Activated effector memory CD4-positive, alpha-beta T cell treated with Interleukin-2 at 50 U/mL for 16 hours (primary cell): Measurements from ENCODE around the gene TMEM39A.
A peak's percentile ranks its signal among the peaks of the same experiment; 100 is the strongest.

Experiments
- DNase-seq: peaks from one replicate; pipeline ENCODE4 v3.0.0-alpha.2; 2020

TMEM39A gene, protein sequence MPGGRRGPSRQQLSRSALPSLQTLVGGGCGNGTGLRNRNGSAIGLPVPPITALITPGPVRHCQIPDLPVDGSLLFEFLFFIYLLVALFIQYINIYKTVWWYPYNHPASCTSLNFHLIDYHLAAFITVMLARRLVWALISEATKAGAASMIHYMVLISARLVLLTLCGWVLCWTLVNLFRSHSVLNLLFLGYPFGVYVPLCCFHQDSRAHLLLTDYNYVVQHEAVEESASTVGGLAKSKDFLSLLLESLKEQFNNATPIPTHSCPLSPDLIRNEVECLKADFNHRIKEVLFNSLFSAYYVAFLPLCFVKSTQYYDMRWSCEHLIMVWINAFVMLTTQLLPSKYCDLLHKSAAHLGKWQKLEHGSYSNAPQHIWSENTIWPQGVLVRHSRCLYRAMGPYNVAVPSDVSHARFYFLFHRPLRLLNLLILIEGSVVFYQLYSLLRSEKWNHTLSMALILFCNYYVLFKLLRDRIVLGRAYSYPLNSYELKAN

DNA sequence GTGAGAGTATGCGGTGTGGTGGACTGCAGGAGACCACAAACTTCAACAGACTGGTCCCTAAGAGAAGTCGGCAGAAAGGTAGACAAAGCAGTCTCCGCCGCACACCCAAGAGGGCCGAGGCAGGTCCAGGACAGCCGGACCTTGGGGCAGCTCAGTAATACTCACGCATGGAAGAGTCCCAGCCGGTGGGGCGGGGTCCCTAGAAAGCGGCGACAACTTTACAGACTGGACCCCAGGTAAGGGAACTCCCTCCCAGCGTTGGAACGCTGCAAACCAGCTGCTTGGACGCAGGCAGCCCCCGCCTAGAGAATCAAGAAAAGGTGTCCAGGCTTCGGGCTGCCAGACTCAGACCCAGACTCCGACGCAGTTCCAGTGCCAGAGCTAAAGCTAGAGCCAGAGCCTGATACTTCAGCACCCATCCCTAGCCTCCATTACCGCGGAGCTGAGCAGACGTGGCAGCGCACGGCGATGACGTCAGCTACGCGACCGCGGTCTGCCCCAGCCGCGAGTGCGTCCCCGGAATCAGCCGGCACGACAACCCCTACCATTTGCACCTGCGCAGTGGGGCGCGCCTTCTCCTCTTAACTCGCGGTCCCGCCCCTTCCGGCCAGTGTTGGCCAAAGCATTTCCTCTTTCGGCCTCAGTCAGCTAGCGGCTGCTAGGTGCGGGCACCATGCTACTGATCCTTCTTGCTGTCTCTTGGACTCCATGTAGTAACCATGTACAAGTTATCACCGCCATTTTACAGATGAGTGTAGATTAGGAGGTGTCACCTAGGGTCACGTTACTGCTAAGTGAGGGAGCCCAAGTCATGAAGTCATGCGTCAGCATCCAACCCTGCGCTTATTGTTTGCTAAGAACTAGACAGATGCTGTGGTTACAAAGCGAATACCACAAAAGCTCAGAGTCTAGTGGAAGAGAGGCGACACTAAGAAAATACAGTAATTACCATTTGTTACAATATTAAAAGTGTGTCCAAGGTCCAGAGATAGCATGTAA is at the start of gene TMEM39A:
TMEM39A (minus strand) TSS at position 445 of the 999 bp plus-strand sequence. CDS start 1,541 bp downstream, outside the sequence.
- DNase-seq = peak; percentile 98

DNA sequence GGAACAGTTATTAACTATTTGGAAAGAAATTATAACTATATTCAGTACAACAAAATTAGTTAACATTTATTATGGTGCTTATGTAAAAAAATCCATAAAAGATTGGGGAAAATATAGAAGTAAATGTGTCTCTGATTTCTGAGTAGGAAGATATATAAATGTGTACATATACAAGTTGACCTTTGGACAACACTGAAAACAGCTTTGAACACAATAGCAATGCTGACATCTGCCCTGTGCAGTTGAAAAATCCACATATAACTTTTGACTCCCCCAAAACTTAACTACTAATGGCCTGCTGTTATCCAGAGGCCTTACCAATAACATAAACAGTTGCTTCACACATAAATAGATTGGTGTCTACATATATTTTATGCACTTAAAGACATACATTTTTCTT is 47.3 kb upstream of the TMEM39A start:
- DNase-seq = no peak

DNA sequence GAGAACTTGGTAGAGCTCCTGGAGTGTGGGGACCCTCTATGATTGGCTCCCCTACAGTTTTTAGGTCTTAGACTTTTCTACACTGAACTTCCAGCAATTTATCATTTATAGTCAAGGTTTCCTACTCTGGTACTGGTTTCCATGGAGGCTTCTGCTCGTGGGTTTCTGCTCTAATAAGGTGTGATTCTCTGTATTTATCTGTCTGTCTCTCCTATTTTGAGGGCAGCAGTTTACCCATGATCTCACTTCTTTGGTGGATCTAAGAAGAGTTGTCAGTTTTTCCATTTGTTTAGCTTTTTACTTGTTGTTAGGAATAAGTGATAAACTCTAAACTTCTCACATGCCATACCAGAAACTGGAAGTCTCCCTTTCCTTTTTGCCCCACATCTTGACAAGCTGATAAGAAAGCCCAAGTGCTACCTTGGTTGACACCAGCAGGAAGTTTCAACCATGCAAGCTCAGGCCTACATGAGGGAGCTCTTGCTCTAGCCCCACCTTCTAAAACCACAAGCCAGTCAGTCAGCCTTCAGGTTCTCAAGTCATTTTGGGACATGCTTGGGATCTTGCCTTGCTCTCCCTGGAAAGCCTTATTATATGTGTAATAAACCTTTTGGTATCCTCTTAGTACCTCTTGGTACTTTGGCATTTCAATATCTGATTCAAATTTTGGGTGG is 44.9 kb upstream of the TMEM39A start:
- DNase-seq = no peak

DNA sequence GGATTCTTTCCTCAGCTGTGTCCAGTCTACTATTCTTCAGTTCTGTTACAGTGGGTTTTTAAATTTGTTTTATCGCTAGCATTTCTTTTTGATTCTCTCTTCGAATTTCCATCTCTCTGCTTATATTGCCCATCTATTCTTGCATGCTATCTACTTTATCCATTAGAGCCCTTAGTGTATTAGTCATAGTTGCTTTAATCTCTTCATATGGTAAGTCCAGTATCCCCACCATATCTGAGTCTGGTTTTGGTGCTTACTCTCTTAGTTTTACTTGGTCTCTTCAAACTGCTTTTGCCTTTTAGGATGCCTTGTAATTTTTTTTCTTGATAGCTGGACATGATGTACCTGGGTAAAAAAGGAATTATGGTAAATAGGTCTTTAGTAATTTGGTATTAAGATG is 44.0 kb upstream of the TMEM39A start:
- no peak for DNase-seq

DNA sequence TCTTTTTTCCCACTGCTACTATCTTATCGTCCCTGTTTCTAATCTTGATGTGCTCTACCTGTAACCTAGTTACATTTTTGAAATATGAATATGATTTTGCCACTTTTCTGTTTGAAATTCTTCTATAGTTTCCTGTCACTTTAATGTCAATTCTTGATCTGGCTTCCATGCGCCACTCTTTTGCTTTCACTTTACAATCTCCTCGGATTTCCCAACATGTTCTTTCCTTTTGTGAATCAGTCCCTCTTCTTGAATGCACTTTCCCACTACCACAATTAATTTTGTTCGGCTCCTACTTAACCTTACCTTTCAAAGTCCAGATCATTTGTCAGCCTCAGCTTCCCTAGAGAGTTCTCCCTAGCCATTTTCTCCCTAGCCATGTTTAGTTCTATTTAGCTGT is 43.2 kb upstream of the TMEM39A start:
- no peak for DNase-seq

DNA sequence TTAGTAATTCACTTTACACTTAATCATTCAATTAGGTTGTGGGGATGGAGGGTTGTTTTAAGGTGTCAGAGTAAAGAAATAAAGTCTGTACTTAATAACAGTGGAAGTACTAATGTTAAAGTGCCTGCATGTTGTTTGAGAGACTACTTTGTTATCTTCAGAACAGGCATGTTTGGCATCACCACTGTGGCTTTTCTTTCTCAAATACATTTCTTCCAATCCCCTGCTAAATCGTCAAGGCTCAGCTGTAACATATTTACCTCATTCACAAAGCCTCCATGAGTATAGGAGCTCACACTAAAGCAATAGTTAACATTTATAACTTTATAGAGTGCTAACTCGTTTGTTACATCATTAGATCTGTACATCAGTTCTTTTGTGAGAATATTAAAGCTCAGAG is 37.5 kb upstream of the TMEM39A start:
- DNase-seq = no peak

DNA sequence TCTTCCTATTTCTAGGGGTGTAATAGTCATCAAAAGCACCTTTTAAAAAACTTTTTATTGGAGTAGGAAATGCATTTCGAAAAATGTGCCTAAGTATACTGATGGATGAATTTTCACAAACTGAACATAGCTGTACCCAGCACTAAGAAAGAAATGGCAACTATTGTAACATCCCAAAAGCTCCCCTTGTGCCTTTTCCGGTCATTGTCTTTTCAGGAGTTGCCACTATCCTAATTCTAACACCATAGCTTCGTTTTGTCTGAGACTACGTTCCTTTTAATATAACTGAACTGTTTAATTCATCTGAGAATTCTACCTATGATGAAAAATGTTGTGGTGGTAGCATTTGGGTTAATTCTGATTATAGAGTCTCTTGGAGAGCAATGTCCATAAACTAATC is 36.9 kb upstream of the TMEM39A start:
- DNase-seq = no peak

DNA sequence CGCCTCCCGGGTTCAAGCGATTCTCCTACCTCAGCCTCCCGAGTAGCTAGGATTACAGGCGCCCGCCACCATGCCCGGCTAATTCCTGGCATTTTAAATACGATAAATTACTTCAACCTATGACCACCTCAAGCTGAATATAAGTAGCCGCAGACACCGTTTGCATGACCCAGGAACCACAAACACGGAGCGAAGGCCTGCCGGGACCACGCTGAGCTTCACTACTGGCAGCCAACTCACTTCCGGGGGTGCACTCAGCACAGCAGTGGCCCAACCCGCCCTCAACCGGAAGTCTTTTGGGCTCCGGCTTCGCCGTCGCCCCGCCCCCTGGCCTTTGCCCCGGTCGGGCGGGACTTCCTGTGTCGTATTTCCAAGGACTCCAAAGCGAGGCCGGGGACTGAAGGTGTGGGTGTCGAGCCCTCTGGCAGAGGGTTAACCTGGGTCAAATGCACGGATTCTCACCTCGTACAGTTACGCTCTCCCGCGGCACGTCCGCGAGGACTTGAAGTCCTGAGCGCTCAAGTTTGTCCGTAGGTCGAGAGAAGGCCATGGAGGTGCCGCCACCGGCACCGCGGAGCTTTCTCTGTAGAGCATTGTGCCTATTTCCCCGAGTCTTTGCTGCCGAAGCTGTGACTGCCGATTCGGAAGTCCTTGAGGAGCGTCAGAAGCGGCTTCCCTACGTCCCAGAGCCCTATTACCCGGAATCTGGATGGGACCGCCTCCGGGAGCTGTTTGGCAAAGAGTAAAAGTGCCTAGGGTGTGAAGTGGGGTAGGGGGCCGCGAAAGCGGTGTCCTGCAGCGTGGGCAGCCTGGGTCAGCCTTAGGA is 35.0 kb upstream of the TMEM39A start, which contains the start of gene TIMMDC1:
TIMMDC1 (plus strand) TSS at position 362 of the 826 bp plus-strand sequence; CDS start at position 549, 187 bp downstream.
- peak; percentile 98 for DNase-seq

DNA sequence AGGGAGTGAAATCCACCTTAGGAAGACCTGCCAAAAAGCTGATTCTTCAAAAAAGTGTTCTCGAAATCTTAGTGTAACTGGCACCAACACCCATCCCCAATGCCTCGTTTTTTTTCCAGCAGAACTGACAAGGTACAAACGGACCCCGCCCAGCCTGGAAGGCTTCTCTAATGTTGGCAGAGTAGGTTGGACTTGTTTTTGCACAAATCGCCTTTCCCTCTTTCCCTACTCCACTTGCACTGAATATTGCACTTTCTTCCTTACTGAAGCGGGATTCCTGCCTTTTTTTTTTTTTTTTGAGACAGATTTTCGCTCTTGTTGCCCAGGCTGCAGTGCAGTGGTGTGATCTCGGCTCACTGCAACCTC is 34.4 kb upstream of the TMEM39A start:
- no peak for DNase-seq

DNA sequence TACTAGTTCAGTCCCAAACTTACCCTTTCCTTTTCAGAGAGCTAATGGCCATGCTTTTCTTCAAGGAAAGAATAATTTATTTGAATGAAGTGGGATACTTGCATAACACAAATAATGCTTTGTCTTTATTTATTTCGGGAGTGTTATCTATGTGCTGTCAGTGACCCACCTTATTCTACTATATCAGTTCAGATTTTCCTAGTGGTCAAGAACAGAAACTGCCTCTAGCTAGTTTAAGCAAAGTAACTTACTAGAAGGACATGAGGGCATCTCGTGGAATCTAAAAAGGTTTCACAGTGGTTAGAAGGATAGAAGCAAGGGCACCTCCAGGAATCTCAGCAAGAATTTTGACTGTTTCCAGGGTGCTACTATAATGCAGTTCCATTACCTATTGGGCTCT is 31.2 kb upstream of the TMEM39A start:
- no peak for DNase-seq

DNA sequence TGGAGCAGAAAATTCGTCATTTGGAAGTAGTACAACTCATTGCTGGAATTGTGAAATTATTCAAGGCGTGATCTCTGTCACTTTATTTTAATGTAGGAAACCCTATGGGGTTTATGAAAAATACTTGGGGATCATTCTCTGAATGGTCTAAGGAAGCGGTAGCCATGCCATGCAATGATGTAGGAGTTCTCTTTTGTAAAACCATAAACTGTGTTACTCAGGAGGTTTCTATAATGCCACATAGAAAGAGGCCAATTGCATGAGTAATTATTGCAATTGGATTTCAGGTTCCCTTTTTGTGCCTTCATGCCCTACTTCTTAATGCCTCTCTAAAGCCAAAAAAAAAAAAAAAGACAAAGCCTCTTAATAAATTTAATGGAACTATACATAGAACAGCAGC is 29.4 kb upstream of the TMEM39A start:
- no peak for DNase-seq

DNA sequence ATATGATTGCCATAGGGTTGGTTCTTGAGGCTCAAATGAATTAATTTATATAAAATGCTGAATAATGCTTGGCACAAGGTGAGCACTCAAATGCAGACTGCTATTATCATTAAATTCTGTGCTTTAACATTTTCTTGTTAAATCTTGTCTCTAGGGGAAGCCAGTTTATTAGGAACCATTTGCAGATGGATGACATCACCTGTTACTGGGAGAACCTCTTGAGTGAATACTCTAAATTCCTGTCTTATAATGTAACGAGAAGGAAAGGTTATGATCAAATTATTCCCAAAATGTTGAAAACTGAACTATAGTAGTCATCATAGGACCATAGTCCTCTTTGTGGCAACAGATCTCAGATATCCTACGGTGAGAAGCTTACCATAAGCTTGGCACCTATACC is 28.7 kb upstream of the TMEM39A start:
- no peak for DNase-seq

DNA sequence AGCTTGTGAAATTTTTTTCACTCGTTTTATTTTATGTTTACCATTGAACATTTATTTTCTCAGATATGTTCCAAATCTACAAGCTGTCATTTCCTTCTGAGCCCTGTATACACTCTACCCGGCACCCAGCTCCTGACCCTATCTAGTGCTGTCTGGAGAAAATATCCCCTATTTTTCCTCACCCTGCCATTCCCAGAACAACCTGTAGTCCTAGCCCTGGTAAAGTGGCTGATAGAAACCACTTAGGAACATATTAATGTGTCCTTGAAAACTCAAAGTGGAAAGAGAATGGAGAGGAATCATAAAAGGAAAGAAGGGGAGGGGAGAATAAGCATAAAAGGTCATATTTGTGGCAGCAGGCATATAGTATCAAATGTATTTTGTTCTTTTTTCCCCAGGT is 26.7 kb upstream of the TMEM39A start:
- DNase-seq = no peak

DNA sequence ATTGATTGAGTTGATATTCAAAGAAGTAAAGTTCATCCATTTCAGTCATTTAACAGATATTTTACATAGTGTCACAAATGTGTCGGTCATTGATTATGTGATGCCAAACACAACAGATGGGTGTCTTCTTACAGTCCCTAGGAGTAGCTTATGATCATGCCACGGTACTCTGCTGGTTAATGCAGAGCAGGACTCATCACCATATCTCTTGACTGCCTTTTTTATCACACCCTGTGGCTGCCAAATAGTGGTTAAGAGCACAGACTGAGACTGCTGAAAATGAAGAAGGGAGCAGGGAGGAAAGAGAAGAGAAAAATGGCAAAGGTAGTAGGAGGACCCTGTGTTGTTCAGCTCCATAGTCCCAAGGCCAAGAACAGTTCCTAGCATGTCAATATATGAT is 22.1 kb upstream of the TMEM39A start:
- no peak for DNase-seq

DNA sequence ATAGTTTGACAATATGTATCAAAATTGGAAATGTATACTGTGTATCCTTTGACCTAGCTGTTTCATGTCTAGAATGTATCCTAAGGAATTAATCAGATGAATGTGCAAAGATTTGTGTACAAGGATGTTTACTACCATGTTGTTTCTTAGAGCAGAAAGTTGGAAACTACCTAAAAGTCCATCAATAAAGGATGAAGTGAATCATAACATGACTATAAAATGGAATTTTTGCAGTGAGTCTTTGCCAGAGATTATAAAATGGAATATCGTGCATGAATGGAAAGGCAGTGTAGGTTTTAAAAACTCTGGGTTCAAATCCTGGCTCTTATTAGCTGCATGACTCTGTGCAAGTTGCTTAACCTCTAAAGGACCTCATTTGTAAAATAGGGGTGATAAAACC is 19.7 kb upstream of the TMEM39A start:
- no peak for DNase-seq

DNA sequence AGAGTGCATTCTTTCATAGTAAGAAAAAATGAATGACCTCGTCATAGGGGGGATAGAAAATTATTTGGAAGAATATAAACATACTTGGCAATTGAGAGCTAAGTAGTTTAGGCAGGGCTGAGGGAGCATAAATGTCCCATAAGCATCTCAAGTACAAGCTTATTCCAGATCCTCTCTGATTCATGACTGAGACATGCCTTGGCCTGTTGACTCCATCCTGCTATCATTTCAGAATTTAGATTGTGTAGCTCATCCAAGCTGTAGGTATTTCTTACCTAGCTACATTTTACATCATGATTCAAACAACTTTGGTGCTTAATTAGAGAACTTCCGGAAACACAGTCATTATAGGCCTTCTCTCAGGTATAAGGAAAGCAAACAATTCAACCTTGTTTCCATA is 17.7 kb upstream of the TMEM39A start:
- DNase-seq = no peak

DNA sequence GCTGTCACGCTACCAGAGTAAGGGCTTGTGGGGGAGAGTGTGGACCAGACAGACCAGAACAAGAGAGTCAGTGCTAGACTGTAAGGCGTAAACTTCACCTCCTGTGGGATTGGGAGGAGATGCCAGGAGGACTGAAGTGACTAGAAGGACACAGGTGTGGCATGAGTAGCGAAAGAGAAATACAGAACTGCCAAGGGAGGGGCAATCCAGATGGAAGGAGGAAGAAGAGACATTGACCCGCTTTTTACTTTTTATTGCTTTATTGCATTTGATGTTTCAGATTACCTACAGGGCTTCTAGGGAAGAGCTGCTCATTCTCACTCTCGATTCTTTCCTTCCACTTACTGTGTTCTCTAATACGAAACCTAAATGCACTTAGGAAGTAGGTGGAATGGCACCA is 7.5 kb upstream of the TMEM39A start:
- DNase-seq = no peak

DNA sequence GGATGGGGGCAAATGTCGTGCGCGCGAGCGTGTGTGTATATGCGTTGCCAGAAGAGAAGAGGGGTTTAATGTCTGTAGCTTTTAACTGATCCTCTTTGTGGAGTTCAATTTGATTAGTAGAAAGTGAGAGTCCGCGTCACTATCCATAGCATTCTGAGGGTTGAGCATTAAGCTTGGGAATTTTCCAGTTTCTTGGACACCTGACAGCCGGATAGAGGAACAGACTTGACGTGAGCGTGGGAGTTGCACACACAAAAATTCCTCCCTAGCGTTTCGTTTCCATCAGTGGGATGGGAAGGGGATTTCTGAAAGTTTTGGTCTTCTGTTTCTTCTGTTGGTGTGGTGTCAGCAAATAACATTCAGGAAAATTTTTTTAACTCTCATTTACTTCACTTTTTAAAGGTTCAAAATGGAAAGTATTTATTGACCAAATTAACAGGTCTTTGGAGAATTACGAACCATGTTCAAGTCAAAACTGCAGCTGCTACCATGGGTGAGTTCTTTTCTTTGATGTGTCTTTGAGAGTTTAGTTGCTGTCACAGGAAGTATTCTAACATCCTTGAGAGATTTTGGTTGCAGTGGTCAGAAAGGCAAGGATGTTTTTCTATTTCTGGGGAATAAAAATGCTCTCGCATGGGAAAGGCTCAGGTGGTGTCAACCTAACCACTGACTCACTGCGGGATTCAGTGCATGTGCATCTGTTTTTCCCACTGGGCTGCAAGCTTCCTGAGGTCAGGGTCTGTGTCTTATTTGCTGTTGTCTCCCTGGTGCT is 6.2 kb upstream of the TMEM39A start:
- no peak for DNase-seq

DNA sequence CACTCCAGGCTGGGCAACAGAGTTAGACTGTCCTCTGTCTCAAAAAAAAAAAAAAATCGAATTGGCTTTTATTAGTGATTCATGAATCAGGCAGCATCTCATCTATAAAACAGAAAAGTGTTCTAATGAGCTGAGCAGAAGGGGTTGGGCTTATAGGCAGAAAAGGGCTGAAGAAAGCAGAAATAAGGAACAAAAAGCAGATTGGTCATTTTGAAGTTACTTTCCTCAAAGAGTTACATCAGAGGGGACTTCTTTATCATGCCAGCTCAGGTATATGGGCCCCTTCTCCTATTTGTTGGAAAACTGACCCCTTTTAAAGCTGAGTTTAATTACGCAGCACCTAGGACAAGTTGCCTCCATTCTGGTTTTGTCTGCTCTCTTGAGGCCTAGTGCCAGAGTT is 4.6 kb upstream of the TMEM39A start:
- DNase-seq = no peak

DNA sequence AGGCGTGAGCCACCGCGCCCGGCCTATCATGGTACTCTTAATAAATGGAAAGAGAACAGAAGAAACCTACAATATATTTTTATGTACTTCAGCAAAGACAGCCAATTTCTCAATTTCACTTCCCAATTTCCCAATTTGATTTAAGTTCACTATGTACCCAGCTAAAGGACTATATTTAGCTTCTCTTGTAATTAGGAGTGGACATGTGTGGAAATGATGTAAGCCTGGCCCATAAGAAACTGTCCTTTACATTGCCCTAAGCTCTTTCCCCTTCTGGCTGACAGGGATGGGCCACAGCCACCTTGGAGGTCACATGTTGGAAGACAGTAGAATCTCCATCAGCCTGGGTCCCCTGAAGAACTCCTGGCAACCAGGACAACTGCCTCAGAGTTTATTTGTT is 6.2 kb downstream of the TMEM39A start:
- DNase-seq = no peak

DNA sequence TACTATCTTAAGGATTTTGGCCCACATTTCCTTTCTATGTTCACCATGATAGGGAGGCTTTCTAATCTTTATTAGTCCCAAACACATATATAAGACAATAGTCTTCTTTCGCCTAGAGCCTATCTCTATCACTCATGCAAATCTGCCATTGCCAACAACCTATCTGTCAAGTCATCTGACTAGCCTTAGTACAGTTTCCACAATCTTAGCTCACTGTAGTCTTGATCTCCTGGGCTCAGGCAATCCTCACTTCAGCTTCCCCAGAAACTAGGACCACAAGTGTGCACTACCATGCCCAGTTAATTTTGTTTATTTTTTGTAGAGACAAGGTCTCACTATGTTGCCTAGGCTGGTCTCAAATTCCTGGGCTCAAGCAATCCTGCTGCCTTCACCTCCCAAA is 6.9 kb downstream of the TMEM39A start:
- no peak for DNase-seq
